T-helper 1 cell (primary cell): Measurements from ENCODE around the gene IRF2BP2.
"Not testable (repeated sequence)": the region's sequence is repeated elsewhere in the genome, so short reads cannot be mapped to it uniquely, and the experiment has no call there.

Source experiments
- DNase-seq, 5 donors: peaks; one replicate each; pipeline ENCODE4 v3.0.0-alpha.2; 2012 to 2020
- total RNA-seq, 4 donors: gene quantifications; one replicate each; lab custom pipeline; 2026; lab: John Stamatoyannopoulos, UW

The IRF2BP2 gene
- total RNA-seq: 235 to 782 (median 285) reads per million in 4 donors

DNA sequence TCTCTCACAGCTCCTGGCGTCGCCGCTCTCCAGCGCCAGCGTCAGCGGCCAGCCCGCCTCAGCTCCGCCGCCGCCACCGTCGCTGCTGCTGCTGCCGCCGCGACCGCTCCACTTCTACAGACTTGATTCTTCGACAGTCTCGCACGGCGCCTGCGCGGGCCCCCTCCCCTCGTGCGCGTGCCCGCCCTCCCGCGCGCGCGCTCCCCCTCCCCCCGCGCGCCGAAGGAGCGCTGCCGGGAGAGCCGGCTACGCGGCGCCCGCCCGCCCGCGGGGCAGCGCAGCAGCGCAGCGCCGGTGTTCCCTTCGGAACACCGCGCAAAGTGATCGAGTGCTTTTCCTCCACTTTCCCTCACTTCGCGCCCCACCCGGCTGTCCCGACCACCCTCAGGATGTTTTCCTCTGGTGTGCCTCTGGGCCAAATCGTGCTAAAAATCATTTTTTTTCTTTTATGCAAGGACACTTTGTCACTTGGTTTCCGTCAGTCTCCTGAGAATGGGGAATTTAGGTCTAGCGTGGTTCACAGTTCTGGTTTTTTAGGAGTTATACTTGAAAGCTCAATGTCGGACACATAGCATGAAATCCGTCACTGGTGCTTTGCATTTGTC, at the start of gene IRF2BP2:
Gene IRF2BP2 (minus strand): TSS at position 118 of the 605 bp plus-strand sequence. CDS start 684 bp downstream, outside the sequence.
- peak; percentile 65 to 86 (median 74) for DNase-seq

GRCh38 chr1:234659538-234659937, 49.6 kb upstream of the IRF2BP2 start:
- DNase-seq: no peak

- DNase-seq: no peak
Observed at GRCh38 chr1:234658138-234658537, 48.2 kb upstream of the IRF2BP2 start.

DNA sequence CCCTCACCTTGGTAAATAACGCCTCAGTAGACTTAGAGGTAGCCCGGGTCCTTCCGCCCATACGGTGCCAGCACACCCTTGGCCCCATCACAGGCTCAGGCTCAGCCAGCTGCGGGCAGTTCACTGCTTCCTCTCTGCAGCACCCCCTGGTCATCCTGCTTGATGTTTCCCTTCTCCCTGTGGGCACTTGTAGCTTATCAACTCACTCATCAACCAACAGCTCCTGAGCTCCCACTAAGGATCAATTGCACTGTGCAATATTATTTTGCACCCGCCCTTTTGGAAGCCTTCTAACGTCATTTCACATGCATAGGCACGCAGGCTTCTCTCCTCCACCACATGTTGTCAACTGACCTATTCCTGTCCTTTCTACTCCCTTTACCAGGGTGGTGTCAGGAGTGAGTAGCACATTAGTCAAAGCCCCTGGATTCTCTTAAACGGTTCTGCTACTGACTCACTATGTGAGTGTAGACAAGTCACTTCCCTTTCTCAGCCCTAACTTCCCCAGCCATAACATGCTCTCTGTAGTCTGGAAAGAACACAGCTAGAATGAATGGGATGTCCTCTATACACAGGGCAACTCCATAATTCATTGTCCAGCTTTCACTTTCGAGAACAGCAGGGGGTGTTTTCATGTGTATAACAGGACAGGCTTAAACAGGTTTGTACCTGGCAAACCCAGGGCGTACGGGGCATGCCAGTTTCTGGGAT, 47.1 kb upstream of the IRF2BP2 start:
- DNase-seq: peak in 1 of 5 donors; percentile 8

DNA sequence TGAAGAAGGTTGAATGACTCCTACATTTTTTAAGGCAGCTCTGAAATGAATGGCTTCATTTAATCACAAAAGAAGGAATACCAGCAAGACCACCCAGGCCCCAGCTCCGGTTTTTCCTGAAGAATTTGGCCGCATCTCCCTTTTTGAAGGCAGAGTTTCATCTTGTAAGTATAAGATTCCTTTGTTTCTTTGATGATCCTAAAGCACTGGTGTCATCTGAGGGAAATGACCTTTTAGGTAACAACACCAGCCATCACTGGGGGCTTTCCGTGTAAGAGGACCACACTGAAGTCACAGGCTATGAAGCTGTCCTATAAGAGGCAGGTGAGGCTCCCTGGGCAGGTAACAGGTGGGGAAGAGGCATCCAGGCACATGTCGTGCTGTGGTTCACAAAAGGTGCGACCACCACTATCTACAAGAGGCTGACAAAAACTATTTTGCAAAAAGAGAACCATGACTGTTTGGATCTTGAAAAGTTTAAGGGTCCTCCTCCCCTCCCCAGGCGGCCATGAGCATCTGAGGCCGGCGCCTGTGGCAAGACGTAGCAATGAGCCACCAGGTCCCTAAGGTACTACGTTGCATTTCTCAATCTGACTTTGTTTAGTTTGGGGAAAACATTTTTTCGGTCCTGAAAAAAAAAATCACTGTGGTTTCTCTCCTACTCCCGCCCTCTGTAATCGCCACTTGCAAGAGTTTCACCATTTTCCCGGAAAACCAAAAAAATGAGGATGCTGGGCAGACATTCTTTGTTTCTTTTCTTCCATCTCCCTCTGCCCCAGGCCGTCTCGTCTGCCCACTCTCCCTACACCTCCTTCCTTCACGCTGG, 46.3 kb upstream of the IRF2BP2 start:
- DNase-seq: no peak

DNA sequence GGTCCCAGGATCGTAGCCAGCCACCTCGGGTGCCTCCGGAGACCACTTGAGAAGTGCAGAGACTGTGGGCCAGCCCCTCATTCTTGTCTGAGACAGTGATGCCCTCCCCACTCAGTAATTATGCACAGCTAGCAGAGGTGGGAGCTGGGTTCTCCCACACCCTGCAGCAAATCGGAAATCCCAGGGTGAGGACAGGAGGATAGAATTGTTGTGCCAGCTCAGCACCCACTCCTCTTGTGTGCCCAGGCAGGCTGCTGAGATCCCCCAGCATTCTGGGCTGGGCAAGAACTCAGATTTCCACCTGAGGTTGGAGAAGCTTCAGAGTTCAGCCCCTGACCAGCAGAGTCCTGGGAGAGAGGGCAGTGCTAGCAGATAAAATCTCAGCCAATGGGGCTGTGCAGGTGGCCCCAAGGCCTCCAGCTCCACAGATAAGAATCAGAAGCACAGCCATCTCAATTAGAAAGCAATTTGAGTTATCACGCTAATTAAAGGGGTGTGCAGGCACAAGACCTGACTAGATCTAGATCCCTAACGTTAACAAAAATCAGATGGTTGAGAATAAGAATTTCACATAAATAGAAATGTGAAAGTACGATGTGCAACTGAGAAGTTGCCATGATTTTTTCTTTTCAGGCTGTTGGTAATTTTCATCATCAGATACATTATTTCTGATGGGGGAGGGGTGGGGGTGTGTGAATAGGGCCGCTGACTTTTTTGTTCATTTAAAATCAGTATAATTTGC, 45.5 kb upstream of the IRF2BP2 start:
- no peak for DNase-seq

DNA sequence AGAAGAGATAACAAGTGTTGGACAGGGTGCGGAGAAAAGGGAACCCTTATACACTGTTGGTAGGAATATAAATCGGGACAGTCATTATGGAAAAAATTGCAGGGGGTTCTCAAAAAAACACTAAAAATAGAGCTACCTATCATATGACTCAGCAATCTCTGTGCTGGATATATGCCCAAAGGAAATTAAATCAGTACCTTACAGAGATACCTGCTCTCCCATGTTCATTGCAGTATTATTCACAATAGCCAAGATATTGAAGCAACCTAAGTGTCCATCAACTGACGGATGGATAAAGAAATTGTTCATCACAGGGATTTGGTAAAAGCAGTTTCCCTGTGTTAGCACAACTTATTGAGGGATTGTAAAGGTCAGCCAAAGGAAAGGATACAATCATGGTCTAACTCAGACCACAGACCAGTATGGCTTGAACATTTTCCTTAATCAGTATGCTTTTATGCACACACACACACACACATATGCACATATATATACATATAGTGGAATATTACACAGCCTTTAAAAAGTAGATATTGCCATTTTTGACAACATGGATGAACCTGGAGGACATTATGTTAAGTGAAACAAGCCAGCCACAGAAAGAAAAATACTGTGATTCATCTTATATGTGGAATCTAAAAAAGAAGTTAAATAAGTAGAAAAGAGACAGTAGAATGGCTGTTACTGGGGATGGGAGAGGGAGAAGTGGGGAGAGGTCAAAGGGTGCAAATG, 44.2 kb upstream of the IRF2BP2 start:
- DNase-seq: no peak

- no peak for DNase-seq
Observed at GRCh38 chr1:234649432-234650081, 39.6 kb upstream of the IRF2BP2 start.

DNA sequence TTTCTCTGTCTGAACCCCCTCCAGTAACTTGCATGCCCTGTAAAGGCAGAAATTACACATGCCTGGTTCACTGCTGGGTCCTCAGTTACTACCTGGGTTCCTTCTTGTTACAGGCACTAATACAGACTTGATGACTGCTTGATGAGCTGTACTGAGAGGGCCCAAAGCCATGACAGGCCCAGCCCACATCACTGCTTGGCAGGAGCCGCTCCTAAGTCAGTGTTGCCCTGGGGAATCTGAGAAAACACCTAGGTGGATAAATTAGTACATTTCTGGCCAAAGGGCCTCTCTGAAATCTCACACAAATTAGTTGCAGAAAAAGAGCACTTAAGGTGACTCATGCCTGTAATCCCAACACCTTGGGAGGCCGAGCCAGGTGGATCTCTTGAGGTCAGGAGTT, 37.8 kb upstream of the IRF2BP2 start:
- no peak for DNase-seq

DNA sequence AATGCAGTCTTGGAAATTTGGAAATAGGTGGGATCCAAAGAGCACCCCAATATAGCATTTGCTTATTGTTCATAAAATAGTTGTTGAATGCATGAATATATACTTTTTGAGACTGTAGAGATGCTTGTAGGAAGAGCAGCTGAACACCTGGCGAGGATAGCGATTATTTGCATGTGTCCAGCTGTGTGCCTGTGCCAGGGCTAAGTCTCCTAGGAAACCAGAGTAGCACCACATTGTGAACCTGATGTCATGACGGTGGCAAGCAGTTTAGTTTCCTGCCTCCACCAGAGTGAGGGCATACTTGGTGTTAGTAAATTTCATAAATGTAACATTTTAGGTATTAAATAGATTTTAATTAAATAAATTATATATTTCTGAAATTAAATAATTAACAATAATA, 37.3 kb upstream of the IRF2BP2 start:
- DNase-seq: no peak

DNA sequence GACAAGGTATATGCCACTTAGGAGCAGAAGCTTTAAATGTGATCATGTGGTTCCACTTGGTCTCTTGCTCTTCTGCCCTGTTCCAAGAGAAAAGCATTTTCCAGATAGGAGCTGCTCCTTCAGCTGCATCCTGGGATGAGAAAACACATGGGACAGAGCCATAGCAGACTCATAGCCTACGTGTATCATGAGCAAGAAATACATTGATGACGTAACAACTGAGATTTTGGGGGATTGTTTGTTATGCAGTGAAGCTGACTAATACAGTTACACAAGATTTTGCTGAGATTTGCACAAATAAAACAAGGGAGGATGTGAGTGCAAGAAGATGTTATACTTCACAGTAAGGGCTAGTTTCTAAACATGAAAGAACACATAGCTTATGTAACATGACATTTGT, 36.0 kb upstream of the IRF2BP2 start:
- DNase-seq: no peak

DNA sequence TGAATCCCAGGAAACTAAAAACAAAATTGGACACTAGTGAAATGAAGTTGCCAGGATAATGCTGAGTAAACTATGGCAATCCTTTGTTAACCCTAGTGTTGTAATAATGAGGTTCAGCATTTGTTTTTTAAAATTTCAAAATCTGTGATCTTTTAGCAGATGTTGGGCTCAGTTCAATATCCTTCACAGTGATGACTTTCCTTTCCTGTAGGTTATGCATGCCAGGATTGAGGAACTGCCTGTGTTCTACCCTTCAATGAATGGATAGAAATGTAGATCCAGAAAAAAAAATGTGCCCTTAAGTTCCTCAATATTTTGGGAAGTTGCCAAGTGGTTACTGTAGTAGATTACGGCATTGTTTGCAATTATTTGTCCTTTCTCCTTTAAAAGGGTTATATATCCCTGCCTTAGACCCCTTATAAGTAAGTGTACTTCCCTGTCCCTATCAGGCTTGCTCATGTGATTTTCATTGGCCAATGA, 35.5 kb upstream of the IRF2BP2 start:
- no peak for DNase-seq

DNA sequence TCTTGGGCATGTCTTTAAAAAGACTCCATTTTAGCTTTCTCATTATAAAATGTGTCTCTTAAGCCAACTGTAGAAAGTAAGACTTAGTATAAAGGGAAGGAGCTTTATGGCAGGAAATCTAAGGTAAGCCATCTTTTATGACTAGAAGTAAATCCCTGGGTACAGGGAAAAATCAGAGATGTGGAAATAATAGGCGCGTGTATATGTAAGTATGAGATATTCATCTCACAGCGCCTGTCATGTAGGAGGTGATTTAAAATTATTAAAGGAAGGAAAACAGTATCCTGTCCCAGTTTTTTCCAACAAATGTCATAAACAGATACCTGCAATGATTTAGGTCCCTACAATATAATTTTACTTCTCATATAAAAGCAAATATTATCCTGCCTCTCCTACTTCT, 35.0 kb upstream of the IRF2BP2 start:
- DNase-seq: no peak

DNA sequence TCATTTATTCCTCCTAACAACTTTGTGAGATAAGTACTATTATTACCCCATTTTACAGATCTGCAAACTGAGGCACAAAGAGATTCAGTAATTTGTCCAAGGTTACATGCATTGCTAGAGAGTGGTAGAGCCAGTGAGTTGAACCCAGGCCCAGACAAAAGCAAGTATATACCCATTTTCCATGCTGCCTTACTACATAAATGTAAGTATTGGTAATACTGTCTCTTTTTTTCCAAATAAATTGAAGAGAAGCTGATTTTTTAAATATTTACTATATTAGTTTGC, 33.8 kb upstream of the IRF2BP2 start:
- no peak for DNase-seq

- DNase-seq: no peak
Observed at GRCh38 chr1:234643111-234643849, 33.3 kb upstream of the IRF2BP2 start.

DNA sequence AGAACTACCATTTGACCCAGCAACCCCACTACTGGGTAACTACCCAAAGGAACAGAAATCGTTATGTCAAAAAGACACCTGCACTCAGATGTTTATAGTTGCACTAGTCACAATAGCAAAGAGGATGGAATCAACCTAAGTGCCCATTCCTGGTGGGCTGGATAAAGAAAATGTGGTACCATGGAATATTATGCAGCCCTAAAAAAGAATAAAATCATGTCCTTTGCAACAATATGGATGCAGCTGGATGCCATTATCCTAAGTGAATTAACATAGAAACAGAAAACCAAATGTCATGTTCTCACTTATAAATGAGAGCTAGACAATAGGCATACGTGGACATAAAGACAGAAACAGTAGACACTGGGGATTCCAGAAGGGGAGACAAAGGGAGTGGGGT, 32.5 kb upstream of the IRF2BP2 start:
- DNase-seq: no peak

- DNase-seq: no peak
Observed at GRCh38 chr1:234639961-234640360, 30.0 kb upstream of the IRF2BP2 start.

DNA sequence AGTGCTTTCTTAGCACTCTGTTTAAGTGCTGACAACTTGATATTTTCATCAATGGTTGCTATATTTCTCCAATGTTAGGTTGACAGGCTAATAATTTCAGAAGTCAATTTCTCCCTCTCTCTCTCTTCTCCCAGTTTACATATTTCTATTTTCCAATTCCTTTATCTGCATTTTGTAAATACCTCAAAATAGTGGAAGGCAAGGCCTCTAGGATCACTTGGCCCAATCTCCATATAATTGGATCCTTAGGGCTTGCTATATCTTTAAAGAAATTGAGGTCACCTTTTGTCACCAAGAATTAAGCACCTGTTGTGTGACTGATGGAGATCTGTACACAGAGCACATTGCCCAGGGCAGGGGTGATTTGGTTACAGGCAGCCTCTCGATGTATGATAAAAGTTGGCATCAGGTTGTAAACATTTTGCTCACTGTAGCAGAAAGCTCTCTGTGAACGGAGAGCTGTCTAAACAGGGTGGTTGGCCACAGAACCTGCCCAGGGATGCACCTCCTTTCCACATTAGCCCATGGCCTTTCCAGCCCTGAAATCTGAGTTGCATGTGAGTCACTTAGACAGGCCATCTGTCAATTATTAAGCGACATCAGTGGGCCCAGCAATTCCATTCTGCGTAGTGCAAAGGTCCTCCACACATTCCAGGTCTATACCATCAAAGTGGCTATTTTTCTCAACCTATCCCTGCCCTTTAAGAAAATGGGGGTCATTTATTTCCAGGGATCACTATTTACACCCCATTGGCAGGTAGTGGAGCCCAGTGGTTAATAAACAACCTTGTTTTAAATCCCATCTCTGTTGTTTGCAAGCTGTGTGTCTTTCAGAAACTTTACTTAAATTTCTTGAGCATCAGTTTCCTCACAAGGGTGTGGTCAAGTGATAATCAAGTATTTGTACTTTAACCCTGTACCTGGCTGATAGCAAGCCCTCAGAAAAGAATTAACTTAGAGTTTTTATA, 29.1 kb upstream of the IRF2BP2 start:
- DNase-seq: no peak

GRCh38 chr1:234634922-234635321, 24.9 kb upstream of the IRF2BP2 start:
- DNase-seq: not testable (repeated sequence)

DNA sequence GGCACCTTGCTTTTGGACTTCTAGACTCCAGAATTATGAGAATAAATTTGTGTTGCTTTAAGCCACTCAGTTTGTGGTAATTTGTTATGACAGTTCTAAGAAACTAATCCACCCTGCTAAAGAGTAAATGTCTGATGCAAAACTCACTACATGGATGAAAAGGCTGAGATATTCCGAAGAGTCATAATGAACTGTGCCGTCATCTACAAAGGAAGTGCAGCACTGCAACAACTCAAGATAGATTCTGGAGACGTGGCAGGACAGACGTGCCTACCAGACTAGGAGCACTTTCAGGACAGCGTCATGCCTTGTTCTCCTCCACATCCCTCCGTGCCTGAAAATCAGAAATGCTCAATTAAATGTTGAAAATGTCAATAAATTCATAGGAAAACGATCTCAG, 24.4 kb upstream of the IRF2BP2 start:
- peak in 1 of 5 donors; percentile 20 for DNase-seq
